RWPE2 (cell line): Measurements from ENCODE around the gene ARMC2.

Experiments
- ATAC-seq: fragments of 200-7000 bp; cut with Tn5 transposase; 3 replicates; pipeline ENCODE4 v1.9.1; 2021; ENCODE audit warnings: low read depth
- DNase-seq: peaks from one replicate; pipeline ENCODE4 v3.0.0-alpha.2; 2020; ENCODE audit warnings: low spot score
- H3K27ac ChIP-seq: fragments of 450-650 bp; 2 replicates; pipeline ENCODE4 v1.5.1; 2017; ENCODE audit warnings: mild to moderate bottlenecking; ENCODE audit not compliant: poor library complexity, severe bottlenecking
- H3K27me3 ChIP-seq: fragments of 250-450 bp; sonication (Bioruptor Pico); 2 replicates; pipeline ENCODE4 v1.5.1; 2021; ENCODE audit warnings: mild to moderate bottlenecking, moderate library complexity; ENCODE audit not compliant: insufficient read depth, poor library complexity, severe bottlenecking
- H3K36me3 ChIP-seq: fragments of 250-450 bp; sonication (Bioruptor Pico); 2 replicates; pipeline ENCODE4 v1.5.1; 2020; ENCODE audit warnings: low read depth, mild to moderate bottlenecking, moderate library complexity
- H3K4me1 ChIP-seq: fragments of 250-450 bp; sonication (Bioruptor Pico); 2 replicates; pipeline ENCODE4 v1.5.1; 2021; ENCODE audit warnings: mild to moderate bottlenecking, moderate library complexity; ENCODE audit not compliant: insufficient read depth, poor library complexity, severe bottlenecking
- H3K4me3 ChIP-seq: fragments of 250-450 bp; sonication (Bioruptor Pico); 2 replicates; pipeline ENCODE4 v1.5.1; 2021; ENCODE audit warnings: mild to moderate bottlenecking, moderate library complexity; ENCODE audit not compliant: severe bottlenecking
- H3K9me3 ChIP-seq: fragments of 250-450 bp; sonication (Bioruptor Pico); 2 replicates; pipeline ENCODE4 v1.5.1; 2021; ENCODE audit warnings: mild to moderate bottlenecking, moderate library complexity; ENCODE audit not compliant: severe bottlenecking
- TF ChIP-seq, protein P1 (sequence below): fragments of 450-650 bp; IDR thresholded peaks from one replicate; pipeline ENCODE4 v1.5.1; 2017; ENCODE audit warnings: mild to moderate bottlenecking, moderate library complexity; ENCODE audit not compliant: poor library complexity, severe bottlenecking

ARMC2 gene

DNA sequence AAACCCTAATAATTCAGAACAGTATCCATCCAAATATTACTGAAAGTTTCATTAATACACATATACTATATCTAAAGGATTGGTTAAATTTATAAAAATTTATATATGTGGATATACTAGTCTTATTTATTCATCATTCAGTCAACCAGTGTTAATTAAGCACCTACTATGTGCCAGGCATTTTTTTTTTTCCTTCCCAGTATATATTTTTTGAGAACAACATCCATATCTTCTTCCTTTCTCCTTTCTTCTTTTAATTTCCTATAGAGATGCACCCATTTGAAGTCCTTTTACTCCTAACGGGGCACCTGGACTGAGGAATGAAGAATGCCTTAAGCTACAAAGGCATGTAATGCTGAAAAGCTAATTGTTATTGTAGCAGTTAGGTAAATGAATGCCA is 173.6 kb downstream of the ARMC2 start:
- Histone ChIP-seq H3K4me1 (no peaks in the 10 kb centered on the region), H3K4me3 (no peak overlapping the region), H3K36me3 (no peaks in the 10 kb centered on the region), H3K9me3 (no peaks in the 10 kb centered on the region), H3K27me3 (no peaks in the 10 kb centered on the region), H3K27ac (no peak overlapping the region)
- DNase-seq: no peak
- ATAC-seq: no peak
- TF ChIP-seq, protein P1, sequence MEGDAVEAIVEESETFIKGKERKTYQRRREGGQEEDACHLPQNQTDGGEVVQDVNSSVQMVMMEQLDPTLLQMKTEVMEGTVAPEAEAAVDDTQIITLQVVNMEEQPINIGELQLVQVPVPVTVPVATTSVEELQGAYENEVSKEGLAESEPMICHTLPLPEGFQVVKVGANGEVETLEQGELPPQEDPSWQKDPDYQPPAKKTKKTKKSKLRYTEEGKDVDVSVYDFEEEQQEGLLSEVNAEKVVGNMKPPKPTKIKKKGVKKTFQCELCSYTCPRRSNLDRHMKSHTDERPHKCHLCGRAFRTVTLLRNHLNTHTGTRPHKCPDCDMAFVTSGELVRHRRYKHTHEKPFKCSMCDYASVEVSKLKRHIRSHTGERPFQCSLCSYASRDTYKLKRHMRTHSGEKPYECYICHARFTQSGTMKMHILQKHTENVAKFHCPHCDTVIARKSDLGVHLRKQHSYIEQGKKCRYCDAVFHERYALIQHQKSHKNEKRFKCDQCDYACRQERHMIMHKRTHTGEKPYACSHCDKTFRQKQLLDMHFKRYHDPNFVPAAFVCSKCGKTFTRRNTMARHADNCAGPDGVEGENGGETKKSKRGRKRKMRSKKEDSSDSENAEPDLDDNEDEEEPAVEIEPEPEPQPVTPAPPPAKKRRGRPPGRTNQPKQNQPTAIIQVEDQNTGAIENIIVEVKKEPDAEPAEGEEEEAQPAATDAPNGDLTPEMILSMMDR: no peak

DNA sequence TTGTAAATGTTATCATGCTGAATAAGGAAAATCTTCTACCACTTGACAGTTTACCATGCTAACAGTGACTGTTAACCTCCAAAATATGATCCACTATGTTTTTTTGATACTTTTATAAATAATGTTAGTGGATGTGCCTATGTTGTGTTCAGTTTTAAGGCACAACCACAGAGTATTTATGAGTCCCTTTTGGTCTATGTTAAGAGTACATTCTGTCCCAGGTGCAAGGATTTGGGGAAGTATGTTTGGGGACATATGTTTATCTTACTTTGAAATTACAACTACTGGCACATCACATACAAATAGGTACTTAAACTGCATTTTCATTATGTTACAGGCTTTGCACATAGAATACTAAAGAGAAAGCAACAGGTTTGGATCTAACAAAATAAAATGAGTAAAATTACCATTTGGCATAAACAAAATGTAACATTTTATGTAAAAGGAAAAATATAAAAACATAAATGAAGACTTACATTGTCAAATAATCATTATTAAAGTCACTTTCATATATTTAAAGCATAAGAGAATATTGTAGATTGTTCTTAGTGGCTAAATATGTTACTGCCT is 175.2 kb downstream of the ARMC2 start:
- H3K36me3 ChIP-seq: no peaks in the 10 kb centered on the region
- no peak for ATAC-seq
- no peak overlapping the region for H3K4me3 ChIP-seq
- H3K27me3 ChIP-seq: no peaks in the 10 kb centered on the region
- H3K27ac ChIP-seq: no peak overlapping the region
- DNase-seq: no peak
- no peaks in the 10 kb centered on the region for H3K4me1 ChIP-seq
- H3K9me3 ChIP-seq: no peaks in the 10 kb centered on the region
- TF ChIP-seq, protein P1: no peak
